IMR-90 (cell line): ENCODE results near the gene PRDX4. TPM values are rescaled to one million over a fixed set of nuclear protein-coding genes. Genes with fewer than 3 reads are reported as not detected.

Experiments
- ATAC-seq: fragments of 200-7000 bp; cut with Tn5 transposase; 2 replicates; pipeline ENCODE4 v1.9.1; 2020; ENCODE audit warnings: low read depth, mild to moderate bottlenecking, moderate library complexity
- BruUV-seq: library from RNA; stranded (reverse); fragments of 400-500 nt; replicated peaks from 2 replicates; lab custom pipeline; 2021; lab: Mats Ljungman, UMichigan
- CTCF ChIA-PET: fragments of 300-600 bp; formaldehyde crosslinking; extraction: SDS; loops from one replicate; lab custom pipeline; 2021; ENCODE audit warnings: antibody characterized with exemption; lab: Yijun Ruan, JAX
- POLR2A ChIA-PET: fragments of 300-600 bp; sonication (Branson Sonifier 250); formaldehyde crosslinking; loops from one replicate; lab custom pipeline; 2022; ENCODE audit warnings: antibody characterized with exemption; ENCODE audit not compliant: unreplicated experiment; lab: Charles Lee
- DNase-seq: peaks from one replicate; pipeline ENCODE4 v3.0.0; 2013
- H2AFZ ChIP-seq: replicated peaks from 2 replicates; pipeline ENCODE3; 2013; ENCODE audit warnings: low read length, mild to moderate bottlenecking; ENCODE audit not compliant: poor library complexity
- H2AK5ac ChIP-seq: 2 replicates; pipeline ENCODE4 v1.6.1; 2013; ENCODE audit warnings: low read depth, low read length, inconsistent platforms
- H2AK9ac ChIP-seq: replicated peaks from 2 replicates; pipeline ENCODE3; 2013; ENCODE audit warnings: mild to moderate bottlenecking, low read depth, low read length, moderate library complexity; ENCODE audit not compliant: poor library complexity
- H2BK120ac ChIP-seq: 2 replicates; pipeline ENCODE4 v1.6.1; 2013; ENCODE audit warnings: low read depth, low read length, inconsistent platforms
- H2BK15ac ChIP-seq: 3 replicates; pipeline ENCODE4 v1.6.1; 2013; ENCODE audit warnings: low read depth, low read length, inconsistent platforms
- H2BK20ac ChIP-seq: 2 replicates; pipeline ENCODE4 v1.6.1; 2013; ENCODE audit warnings: low read depth, mild to moderate bottlenecking, inconsistent platforms, low read length, moderate library complexity
- H2BK5ac ChIP-seq: 2 replicates; pipeline ENCODE4 v1.6.1; 2013; ENCODE audit warnings: mild to moderate bottlenecking, low read depth, low read length, inconsistent platforms; ENCODE audit not compliant: poor library complexity, severe bottlenecking
- H3K14ac ChIP-seq: replicated peaks from 2 replicates; pipeline ENCODE4 v1.6.1; 2013; ENCODE audit warnings: low read depth, low read length, inconsistent platforms
- H3K18ac ChIP-seq: 2 replicates; pipeline ENCODE4 v1.6.1; 2013; ENCODE audit warnings: low read depth, low read length, control low read depth
- H3K23ac ChIP-seq: 2 replicates; pipeline ENCODE4 v1.6.1; 2013; ENCODE audit warnings: low read depth, low read length, inconsistent platforms
- H3K27ac ChIP-seq: 2 replicates; pipeline ENCODE4 v1.5.1; 2013; ENCODE audit warnings: mild to moderate bottlenecking, control low read depth, low read length; ENCODE audit not compliant: insufficient read depth
- H3K27me3 ChIP-seq: 2 replicates; pipeline ENCODE4 v1.6.1; 2013; ENCODE audit warnings: low read length; ENCODE audit not compliant: control insufficient read depth, insufficient read depth
- H3K36me3 ChIP-seq: 2 replicates; pipeline ENCODE4 v1.6.1; 2013; ENCODE audit warnings: low read length, mixed read lengths; ENCODE audit not compliant: control insufficient read depth, insufficient read depth
- H3K4ac ChIP-seq: 2 replicates; pipeline ENCODE4 v1.6.1; 2013; ENCODE audit warnings: low read depth, low read length, inconsistent platforms
- H3K4me1 ChIP-seq: 2 replicates; pipeline ENCODE4 v1.6.1; 2013; ENCODE audit warnings: low read length, mixed read lengths; ENCODE audit not compliant: control insufficient read depth, insufficient read depth
- H3K4me2 ChIP-seq: 2 replicates; pipeline ENCODE4 v1.6.1; 2013; ENCODE audit warnings: low read depth, mild to moderate bottlenecking, control low read depth, low read length, moderate library complexity
- H3K4me3 ChIP-seq: 2 replicates; pipeline ENCODE4 v1.5.1; 2013; ENCODE audit warnings: low read depth, mild to moderate bottlenecking, control low read depth, low read length, moderate library complexity; ENCODE audit not compliant: insufficient read depth
- H3K56ac ChIP-seq: 2 replicates; pipeline ENCODE4 v1.6.1; 2013; ENCODE audit warnings: low read length, inconsistent platforms; ENCODE audit not compliant: insufficient read depth; ENCODE audit errors: extremely low read depth
- H3K79me1 ChIP-seq, 2 experiments: 2 replicates each; pipeline ENCODE4 v1.6.1; 2013; ENCODE audit warnings: low read length in 2 of 2, inconsistent platforms in 1 of 2, low read depth in 1 of 2
- H3K9ac ChIP-seq: 2 replicates; pipeline ENCODE4 v1.6.1; 2013; ENCODE audit warnings: low read depth, low read length, control low read depth
- H3K9me1 ChIP-seq: 2 replicates; pipeline ENCODE4 v1.6.1; 2013; ENCODE audit warnings: low read length, inconsistent platforms; ENCODE audit not compliant: insufficient read depth
- H3K9me3 ChIP-seq: 2 replicates; pipeline ENCODE4 v1.6.1; 2013; ENCODE audit warnings: low read length; ENCODE audit not compliant: control insufficient read depth, insufficient read depth
- H4K20me1 ChIP-seq: 2 replicates; pipeline ENCODE4 v1.6.1; 2013; ENCODE audit warnings: low read length, inconsistent platforms; ENCODE audit not compliant: insufficient read depth
- H4K5ac ChIP-seq: 2 replicates; pipeline ENCODE4 v1.6.1; 2013; ENCODE audit warnings: mild to moderate bottlenecking, low read depth, low read length, control low read depth
- H4K8ac ChIP-seq, 2 experiments: 2 replicates each; pipeline ENCODE4 v1.6.1; 2013; ENCODE audit warnings: low read depth in 2 of 2, low read length in 2 of 2, control low read depth in 1 of 2, inconsistent platforms in 1 of 2
- H4K91ac ChIP-seq: 2 replicates; pipeline ENCODE4 v1.6.1; 2013; ENCODE audit warnings: low read depth, low read length, inconsistent platforms; ENCODE audit not compliant: insufficient read depth
- CEBPB ChIP-seq: IDR thresholded peaks from 2 replicates; pipeline ENCODE4 v1.6.1; 2012; ENCODE audit warnings: low read depth, low read length, improper control_type of control experiment
- CTCF ChIP-seq: conservative IDR thresholded peaks from 2 replicates; pipeline ENCODE4 v1.5.1; 2012; ENCODE audit warnings: mild to moderate bottlenecking, low read depth, low read length, improper control_type of control experiment
- FOS ChIP-seq: fragments of 150-350 bp; IDR thresholded peaks from 2 replicates; pipeline ENCODE4 v1.6.1; 2016; ENCODE audit warnings: low read depth, low read length
- NFE2L2 ChIP-seq: fragments of 150-350 bp; IDR thresholded peaks from 2 replicates; pipeline ENCODE4 v1.6.1; 2016; ENCODE audit warnings: low read depth, mild to moderate bottlenecking, low read length
- POLR2A ChIP-seq: IDR thresholded peaks from 2 replicates; pipeline ENCODE4 v1.6.1; 2012; ENCODE audit warnings: mild to moderate bottlenecking, low read depth, low read length
- RAD21 ChIP-seq: IDR thresholded peaks from 2 replicates; pipeline ENCODE4 v1.6.1; 2012; ENCODE audit warnings: low read length, improper control_type of control experiment
- RCOR1 ChIP-seq: IDR thresholded peaks from 2 replicates; pipeline ENCODE4 v1.6.1; 2012; ENCODE audit warnings: mild to moderate bottlenecking, low read length, improper control_type of control experiment; ENCODE audit not compliant: insufficient replicate concordance
- WGBS, 2 experiments: methylation state at CpG; one replicate each; pipeline versions ENCODE4 v1.1.5 to v1.1.7; 2013; ENCODE audit warnings: missing lambda C conversion rate in 2 of 2; ENCODE audit not compliant: insufficient read length in 1 of 2; ENCODE audit errors: extremely low coverage in 2 of 2; 5-methylcytosine and 5-hydroxymethylcytosine counted together
- dilution Hi-C: fragments of 300-500 bp; cut with HindIII; formaldehyde crosslinking; loops from one replicate; pipeline ENCODE4 v1.14.3; 2018; ENCODE audit warnings: low sequenced_read_pairs; ENCODE audit not compliant: unreplicated experiment
- in situ Hi-C: fragments of 300-500 bp; cut with MboI; formaldehyde crosslinking; loops from 3 replicates; pipeline ENCODE4 v1.14.3; 2019; ENCODE audit warnings: low sequenced_read_pairs, inconsistent platforms, mixed read lengths
- intact Hi-C: fragments of 100-400 bp; cut with micrococcal nuclease; formaldehyde crosslinking; loops from 2 replicates; pipeline ENCODE4 v1.10.0; 2022
- polyA plus RNA-seq, 3 experiments: library from polyadenylated mRNA; depleted of rRNA; stranded (reverse); fragments of >200 nt; gene quantifications; 2 replicates each; pipeline ENCODE4 v1.2.3, GENCODE V29; 2012; ENCODE audit warnings: low replicate concordance in 1 of 3
- total RNA-seq: library from RNA; depleted of rRNA; stranded (reverse); fragments of >200 nt; gene quantifications from 2 replicates; pipeline ENCODE4 v1.2.3, GENCODE V29; 2012

The PRDX4 gene
- total and polyA plus RNA-seq, 2 of the 4 experiments (the other 2 are of a cell fraction): 194 to 226 TPM

- Histone ChIP-seq H4K20me1 (no peaks in the 10 kb centered on the region), H3K18ac (no peak overlapping the region), H2AK9ac (no peak overlapping the region), H3K4me3 (no peak overlapping the region), H3K36me3 (no peaks in the 10 kb centered on the region), H2BK15ac (no peak overlapping the region), H3K9ac (no peak overlapping the region), H3K27me3 (peaks cover 3% of the 10 kb centered on the region; the same call in 1 of the 2 replicates), H2AK5ac (no peak overlapping the region), H2BK120ac (no peak overlapping the region), H3K56ac (no peak overlapping the region), H2AFZ (no peak overlapping the region), H3K14ac (no peak overlapping the region), H4K91ac (no peak overlapping the region), H3K4me2 (no peak overlapping the region), H4K5ac (no peak overlapping the region), H3K27ac (no peak overlapping the region), H3K4me1 (0 out of 2 replicates have a peak, but pooled peaks cover 1% of the 10 kb centered on the region), H2BK20ac (no peak overlapping the region), H3K4ac (no peak overlapping the region), H2BK5ac (peak overlapping the region; percentile 41), H3K9me1 (no peaks in the 10 kb centered on the region), H3K23ac (no peak overlapping the region), H4K8ac (no peak overlapping the region; a peak in 1 of 4 replicates), H3K9me3 (no peaks in the 10 kb centered on the region), H3K79me1 (peaks cover 0 to 4% of the 10 kb centered on the region in 2 experiments; a peak in 2 of 4 replicates)
- POLR2A ChIA-PET: no interaction called here
- no TSS peak for BruUV-seq
- WGBS, 2 experiments: no CpG with 5 or more reads among the region's 1 CpG
- dilution Hi-C loops: no loop called here
- CTCF ChIA-PET: interaction anchor here (0.6 kb wide), 1 partner anchor 392 kb away, joined by 6 read pairs; the partner anchor contains the start of gene EIF2S3
- TF ChIP-seq CTCF: no peak
- TF ChIP-seq RCOR1: no peak
- peak; percentile 80 for TF ChIP-seq CEBPB
- no peak for TF ChIP-seq NFE2L2
- TF ChIP-seq POLR2A: no peak
- TF ChIP-seq FOS: 0 out of 2 replicates have a peak, but pooled peaks have one; percentile 3
- no peak for TF ChIP-seq RAD21
- intact Hi-C loops: no loop called here
- in situ Hi-C loops: no loop called here
- ATAC-seq (peak; percentile 4; the same call in 1 of the 2 replicates), DNase-seq (peak; percentile 86)
Observed at GRCh38 chrX:23662853-23663252, 4.4 kb upstream of the PRDX4 start.
